Stimulated activated CD4-positive, alpha-beta T cell treated with anti-CD3 and anti-CD28 coated beads, Interleukin-1b, Interleukin-23, amount 100 ng/mL, for 24 hours (primary cell): ENCODE results near the gene BTBD17.

Source experiments
- DNase-seq, 4 experiments: peaks; one replicate each; pipeline ENCODE4 v3.0.0-alpha.2; 2020; ENCODE audit warnings: low read depth in 4 of 4, low spot score in 1 of 4

Gene BTBD17

DNA sequence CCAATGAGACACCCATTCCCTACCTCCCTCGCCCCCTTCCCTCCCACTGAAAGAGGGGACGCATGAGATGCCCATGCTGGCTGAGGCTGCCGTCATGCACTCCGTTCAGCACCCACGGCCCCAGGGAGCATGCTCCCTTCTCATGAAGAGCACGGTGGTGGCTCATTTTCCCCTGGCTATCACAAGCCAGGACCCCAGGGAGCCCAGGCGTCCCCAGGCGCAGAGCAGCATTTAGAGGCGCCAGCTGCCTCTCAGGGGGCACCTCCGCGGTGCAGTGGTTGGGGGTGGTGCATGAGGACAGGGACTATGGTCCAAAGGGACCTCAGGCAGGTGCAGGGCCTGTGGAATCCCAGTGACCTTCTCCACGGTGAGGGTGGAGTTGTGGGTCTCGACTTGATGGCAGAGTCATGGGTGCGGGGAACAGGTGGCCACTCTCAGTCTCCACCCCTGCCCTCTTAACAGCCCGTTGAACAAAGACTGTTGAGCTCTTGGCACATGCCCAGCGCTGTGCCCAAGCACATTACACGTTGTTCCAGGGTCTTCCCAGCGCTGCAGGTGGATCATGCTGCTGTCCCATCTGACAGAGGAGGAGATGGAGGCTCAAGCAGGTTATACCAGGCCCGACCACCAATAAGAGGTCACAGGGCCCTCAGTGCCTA is 22.0 kb downstream of the BTBD17 start:
- DNase-seq = no peak

DNA sequence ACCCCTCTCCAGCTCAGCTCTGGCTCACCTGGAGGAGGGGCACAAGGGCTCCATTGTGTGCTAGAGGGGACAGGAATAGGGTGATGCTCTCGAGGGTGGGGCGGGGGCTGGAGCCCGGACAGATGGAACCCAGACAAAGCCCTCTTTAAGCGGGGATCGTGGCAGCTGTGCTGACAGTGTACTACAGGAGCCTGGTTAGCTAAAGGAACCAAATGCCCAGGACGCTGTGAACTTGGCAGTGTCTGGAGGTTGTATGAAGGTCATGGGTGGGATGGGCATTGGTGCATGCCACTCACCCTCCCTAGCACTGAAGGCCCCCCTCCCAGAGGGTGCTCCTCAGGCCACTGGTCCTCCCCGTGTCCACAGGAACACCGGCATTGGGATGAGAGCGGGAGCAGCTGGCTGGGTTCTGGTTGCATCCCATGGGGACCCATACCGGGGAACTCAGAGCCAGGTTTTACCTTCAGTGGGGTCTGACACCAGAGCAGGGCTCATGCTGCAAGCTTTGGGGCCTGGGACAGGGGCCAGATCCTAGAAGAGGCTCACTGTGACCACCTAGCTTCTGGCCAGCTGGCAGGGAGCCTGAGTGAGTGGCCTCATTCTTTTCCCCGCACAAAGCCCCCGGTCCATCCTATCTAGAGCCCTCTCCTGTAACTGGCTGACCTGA is 23.7 kb downstream of the BTBD17 start:
- DNase-seq = no peak

DNA sequence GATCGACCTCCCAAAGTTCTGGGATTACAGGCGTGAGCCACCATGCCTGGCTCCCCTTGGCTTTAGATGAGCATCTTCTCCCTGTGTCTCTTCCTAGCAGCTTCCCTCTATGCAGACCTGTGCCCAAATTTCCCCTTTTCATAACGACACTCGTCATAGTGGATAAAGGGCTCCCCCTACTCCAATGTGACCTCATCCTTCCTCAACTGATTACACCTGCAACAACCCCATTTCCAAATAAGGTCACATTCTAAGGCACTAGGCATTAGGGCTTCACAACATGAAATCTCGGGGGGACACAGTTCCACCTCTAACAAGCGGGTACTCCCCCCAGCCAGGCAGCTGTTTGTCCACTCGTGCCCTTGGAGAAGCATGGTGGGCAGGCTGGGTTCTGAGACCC is 25.4 kb downstream of the BTBD17 start:
- no peak for DNase-seq

DNA sequence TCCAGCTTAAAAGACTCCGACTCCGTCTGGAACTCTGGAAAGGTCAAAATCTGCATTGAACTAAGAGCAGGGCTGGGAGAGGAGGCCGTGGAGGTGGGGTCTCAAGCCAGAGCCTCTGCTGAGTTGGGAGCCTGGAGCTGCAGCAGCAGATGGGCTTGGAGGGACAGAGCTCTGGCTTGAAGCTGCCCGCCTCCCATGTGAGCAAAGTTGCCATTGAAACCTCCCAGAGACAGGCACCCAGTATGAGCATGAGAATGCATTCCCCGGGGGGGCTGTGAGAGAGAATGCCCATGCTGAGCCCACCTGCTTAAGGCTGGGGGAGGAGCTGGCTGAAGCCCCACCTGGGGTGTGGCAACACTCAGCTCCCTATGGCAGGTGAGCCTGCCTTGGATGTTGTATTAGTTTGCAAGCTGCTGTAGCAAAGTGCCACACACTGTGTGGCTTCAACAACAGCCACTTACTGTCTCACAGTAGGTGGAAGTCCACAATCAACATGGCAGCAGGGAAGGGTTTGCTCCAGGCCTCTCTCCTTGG is 26.1 kb downstream of the BTBD17 start:
- DNase-seq = no peak

DNA sequence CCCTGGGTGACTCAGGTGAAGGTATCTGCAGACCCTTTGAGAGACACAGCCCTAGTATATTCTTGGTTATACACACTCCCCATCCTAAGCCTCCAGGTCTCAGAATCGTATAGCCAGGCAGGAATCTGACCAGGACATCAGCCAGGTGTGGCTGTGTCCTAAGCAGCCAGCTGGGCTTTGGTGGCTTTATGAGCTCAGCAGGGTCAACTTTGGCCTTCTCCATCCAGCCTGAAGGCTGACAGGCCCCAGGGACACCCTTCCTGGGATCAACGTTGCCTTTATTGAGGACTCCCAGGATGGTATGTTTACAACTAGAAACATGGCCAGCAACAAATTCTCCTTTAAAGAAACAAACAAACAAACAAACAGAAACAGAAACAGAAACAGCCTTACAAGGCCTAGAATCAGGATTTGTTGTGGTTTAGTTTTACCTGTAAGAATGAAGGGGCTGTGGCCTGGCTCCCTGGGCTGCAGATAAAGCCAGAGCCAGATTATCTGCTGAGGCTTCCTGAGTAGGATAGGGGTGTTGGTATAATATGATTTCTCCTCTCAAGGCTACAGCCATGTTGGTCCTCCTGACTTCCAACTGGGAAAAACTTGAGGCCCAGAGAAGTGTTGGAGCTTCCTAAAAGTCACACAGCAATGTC is 27.2 kb downstream of the BTBD17 start:
- DNase-seq = no peak

DNA sequence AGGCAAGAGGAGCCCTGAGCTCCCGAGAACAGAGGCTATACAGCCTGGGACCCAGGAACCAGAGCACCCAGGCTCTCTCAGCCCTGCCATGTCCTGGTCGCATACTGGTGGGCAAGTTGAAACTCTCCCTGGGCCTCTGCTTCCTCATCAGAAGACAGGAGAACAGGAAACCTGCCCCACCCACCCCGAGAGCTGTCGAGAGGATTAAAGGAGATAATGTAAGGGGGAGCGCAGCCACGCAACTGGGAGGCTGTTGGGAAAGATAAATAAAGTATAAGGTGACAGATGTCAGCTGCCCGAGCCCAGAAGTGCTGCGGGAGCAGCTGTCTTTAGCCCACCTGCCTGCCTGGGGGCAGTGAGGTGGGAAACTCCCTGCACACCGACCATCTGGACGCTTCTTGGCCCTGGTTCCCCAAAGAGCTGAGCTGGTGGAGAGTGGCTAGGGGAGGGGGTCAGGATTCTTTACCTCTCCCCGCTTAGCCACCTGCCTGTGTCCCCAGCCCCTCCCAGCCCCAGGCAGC is 28.8 kb downstream of the BTBD17 start:
- DNase-seq = no peak

DNA sequence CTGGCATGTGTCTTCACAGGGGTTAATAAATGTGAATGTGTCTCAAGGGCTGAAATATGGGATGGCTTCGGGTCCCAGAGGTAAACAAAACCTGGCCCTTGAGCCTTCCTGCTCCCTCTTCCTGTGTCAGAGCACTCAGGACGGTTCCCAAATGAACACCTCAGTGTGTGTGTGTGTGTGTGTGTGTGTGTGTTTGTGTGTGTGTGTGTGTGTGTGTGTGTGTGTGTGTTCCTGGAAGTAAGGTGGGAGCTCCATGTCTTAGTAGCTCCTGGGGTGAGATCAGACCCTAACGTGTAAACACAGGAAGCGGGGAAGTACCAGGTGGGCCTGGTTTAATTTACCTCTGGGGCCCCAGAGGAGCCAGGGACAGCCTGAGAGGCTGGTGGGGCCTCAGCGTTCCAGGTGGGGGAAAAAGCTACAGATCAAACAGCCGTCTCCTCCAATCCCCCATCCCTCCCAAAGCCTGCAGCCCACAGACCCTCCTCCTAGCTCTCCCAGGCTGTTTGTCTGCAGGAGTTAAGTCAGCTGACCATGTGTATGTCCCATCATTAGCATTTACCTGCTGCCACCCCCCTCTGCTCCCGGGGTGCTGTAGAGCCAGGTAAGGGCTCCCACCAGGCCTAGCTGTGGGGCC is 29.5 kb downstream of the BTBD17 start:
- DNase-seq = no peak

DNA sequence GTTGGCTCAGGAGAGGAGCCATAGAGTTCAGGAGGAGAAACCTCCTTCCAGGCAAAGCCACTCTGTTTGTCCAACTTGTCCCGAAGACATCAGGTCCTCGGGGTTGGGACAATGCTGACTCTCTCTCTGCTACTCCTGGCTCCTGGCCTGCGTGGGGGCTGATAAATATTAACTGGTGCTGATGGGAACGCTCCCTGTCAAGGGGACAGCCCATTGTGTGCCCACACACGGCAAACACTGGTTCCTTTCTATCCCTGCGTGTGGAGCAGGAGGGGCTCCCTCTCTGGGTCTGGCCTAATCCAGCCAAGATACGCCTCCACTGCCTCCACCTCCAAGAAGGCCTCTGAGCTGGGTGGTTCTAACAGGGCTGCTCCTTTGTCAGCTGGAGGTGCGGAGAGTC is 31.2 kb downstream of the BTBD17 start:
- DNase-seq = no peak

DNA sequence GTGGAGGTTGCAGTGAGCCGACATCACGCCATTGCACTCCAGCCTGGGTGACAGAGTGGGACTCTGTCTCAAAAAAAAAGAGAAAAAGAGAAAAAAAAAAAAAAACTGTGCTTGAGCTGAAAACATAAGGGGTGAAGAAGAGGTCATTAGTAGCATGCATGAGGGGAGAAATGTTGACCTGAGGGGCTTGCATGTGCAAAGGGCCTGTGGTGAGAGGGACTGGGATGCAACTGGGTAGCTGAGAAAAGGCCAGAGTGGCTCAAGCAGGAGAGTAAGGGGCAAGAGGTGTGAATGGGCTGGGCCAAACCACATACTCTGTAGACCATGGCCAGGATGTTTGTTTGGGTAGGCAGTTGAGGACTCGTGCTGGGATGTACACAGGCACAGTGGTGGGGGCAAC is 32.3 kb downstream of the BTBD17 start:
- no peak for DNase-seq

DNA sequence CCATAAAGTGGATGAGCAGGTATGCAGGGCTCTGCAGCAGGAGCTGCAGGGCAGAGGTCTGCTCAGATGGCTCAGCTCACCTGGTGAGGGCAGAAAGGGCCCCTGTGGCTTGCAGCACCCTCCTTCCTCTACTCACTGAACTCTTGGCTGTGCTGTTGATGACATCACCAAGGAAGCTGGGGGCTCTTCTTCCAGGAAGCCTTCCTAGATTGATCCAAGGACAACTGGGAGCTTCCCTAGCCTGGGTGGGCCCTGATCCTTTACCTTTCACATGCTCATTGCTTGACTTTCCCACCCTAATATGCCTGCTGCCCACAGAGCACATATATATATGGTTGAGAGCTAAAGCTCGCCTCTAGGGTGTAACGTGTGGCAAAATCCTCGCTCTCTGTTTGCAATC is 33.2 kb downstream of the BTBD17 start:
- no peak for DNase-seq

DNA sequence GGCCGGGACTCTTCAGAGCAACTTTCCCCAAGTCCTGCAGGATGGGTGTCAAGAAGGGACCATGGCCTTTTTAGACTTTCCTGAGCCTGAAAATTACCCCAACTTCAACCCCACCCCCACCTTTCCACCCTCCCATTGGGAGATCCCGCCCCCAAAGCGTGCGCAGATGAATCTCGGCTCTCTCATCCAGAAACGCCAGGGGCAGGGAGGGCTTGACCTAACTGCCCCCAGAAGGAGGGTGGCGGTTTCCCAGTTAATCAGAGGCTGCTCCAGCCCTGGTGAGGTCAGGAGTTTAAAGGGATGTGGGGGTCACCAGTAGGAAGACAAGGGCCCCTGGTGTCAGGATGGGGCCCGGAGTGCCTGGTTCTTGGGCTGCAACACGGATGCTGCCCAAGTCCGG is 35.2 kb downstream of the BTBD17 start:
- no peak for DNase-seq

DNA sequence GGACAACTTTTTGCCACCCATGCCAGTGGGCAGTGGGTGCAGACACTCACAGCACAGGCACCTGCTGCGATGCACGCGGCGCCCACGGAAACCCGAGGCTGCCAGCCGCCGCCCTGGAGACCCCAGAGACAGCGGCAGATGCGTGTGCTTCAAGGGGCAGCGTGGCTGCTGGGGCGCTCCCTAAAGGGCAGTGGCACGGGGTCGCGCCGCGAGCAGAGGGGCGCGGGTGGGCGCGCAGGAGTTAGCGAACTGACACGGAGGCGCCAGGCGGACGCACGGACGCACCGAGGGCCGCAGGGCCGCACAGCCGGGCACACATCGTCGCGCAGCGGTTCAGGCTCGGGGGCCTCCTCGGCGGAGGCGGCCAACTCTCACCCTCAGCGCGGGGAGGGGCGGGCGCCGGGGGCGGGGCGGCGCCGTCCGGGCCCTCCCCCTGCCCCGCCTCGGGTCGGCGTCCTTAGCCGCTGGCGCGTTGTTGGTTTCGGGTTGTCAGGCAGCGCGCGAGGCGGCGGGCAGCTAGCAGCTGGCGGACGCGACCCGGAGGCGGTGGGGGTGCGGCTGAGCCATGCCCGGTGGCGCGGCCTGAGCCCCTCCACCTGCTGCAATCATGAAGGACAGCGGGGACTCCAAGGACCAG is 35.8 kb downstream of the BTBD17 start, which contains the start of gene KIF19:
Gene KIF19, plus strand, starts transcription at position 484 of the 637 bp plus-strand sequence. Its CDS starts 124 bp downstream, at position 608.
- peak; percentile 23 to 42 (median 26) for DNase-seq

DNA sequence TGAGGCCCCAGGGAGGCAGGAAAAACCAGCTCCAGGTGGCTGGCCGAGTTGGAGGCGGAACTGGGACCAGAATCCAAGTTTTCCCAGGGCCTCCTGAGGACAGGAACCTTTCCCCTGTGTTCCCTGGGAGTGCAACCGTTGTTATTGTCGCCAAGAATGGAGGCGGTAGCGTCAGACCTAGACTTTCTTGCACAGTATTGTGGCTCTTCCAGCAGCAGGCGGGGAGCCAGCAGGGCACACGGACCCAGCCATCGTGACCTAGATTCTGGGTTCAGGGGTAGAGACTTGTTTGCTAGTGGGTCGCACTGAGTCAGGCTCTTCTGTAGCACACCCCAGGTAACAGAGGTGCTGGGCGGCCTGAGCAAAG is 36.3 kb downstream of the BTBD17 start:
- DNase-seq = no peak

DNA sequence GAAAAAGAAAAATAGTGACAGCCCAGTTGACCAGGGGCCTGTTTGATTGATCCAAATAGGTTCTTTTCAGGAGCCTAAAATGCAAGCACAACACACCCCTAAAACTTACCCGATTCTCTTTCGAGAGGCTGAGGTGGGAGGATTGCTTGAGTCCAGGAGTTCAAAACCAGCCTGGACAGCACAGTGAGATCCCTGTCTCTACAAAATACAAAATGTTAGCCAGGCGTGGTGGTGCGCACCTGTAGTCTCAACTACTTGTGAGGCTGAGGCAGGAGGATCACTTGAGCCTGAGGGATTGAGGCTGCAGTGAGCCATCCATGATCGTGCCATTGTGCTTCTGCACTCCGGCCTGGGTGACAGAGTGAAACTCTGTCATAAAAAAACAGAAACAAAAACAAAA is 37.1 kb downstream of the BTBD17 start:
- no peak for DNase-seq

DNA sequence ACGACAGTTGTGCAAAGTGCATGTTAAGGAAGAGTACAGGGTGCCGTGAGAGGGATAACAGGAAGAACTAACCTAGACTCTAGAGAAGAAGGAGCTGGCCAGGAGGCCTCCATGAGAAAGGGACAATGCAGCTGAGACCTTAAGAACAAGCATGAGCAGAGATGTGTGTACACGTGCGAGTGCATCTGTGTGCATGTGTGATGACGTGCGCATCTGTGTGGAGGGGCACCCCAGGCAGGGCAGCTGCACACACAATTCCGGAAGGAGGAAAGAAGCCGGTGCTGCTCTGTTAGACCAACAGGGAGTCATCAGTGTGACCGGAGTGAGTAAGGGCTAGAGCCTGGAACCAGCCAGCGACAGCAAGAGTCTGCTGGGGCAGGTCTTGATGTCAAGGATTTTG is 43.3 kb downstream of the BTBD17 start:
- no peak for DNase-seq

DNA sequence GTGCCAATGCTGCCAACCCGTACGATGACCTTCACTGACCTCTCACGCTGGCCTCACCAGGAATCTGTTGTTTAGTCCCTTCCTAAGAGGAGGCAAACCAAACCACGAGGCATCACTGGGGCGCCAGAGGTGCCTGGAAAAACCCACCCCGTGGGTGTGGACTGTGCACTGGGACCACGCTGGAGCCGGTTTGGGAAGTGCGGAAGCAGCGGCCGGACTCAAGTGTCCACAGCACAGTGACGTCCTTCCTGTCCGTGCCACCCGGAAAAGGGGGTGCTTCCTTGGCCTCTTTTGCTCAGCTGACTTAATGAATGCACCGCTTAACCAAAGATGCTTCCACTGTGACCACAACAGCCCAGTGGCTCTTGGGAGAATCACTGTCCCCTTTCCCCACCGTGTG is 44.6 kb downstream of the BTBD17 start:
- DNase-seq = no peak

DNA sequence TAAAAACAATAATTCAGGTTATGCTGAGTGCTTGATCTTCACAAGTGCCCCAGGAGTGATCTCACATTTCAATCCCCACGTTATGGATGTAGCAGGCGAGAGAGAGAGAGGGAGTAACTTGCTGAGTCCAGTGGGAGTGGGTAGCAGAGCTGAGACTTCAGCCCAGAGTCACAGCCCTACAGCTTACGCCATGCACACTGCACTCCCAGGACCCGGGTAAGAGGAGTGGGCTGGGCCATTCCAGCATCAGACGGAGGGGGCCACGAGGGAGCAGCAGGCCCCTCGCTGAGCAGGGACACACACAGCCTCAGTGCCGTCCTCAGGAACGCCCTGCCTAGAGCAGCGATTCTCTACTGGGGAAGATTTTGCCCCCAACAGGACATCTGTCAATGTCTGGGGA is 45.4 kb downstream of the BTBD17 start:
- DNase-seq = no peak

DNA sequence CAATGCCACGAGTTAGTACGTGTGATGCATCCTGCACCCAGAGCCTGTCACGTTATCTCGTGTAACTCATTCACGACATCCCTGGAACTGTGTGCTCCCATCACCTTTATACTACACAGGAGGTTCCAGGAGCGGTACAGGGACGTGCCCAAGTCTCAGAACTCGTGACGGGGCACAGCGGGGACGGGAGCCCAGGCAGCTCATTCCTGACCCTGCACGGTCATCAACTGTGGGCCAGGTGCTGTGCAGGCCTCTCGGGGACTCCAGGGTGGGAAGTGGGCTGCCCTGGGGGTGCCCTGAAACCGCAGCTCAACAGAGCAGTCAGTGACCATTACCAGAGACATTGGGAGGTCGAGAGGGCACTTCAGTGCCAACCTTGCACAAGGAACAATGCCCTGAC is 46.8 kb downstream of the BTBD17 start:
- DNase-seq = no peak

DNA sequence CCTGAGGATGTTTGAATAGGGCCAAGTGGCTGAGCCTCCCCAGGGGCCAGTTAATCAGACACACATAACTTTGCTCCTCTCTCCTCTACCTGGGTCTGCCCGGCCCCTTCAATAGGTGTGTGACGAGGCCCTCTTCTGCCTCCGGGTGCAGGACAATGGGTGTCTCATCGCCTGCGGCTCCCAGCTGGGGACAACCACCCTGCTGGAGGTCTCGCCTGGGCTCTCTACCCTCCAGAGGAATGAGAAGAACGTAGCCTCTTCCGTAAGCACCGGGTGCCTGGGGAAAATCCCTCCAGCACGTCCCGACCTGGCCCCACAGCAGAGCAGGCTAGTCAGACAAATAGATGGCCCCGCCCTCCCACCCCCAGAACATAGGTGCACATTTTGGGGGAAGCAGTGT is 51.8 kb downstream of the BTBD17 start:
- DNase-seq = no peak

DNA sequence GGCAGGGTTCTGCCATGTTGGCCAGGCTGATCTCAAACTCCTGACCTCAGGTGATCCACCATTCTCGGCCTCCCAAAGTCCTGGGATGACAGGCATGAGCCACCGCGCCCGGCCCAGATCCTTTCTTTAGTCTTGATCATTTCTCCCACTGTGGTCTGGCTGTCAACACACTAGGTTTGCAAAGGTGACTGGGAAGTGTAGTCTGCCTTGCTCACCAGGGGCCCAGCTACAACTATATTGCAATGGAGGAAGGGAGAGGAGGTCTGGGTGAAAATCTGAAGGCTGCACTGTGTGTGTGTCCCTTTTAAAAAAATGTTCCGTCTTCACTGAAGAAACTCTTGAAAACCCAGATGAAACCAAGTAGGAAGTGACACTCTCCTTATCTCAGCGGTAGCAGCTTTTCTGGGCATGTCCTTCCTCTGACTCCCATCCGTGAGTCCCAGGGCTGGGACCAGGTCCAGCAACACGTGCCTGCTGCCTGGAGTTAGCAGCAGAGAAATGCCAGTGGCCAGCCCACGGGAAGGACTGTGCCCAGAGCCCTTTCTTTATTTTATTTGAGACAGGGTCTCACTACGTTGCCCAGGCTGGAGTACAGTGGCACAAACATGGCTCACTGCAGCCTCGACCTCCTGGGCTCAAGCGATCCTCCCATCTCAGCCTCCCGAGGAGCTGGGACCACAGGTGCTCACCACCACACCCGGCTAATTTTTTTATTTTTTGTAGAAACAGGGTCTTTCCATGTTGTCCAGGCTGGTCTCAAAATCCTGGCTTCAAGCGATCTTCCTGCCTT is 53.5 kb downstream of the BTBD17 start:
- no peak for DNase-seq
